IMR-90 (cell line): Measurements from ENCODE around the gene SYMPK. TPM values are rescaled to one million over a fixed set of nuclear protein-coding genes. Genes with fewer than 3 reads are reported as not detected.

ENCODE experiments used
- ATAC-seq: fragments of 200-7000 bp; cut with Tn5 transposase; 2 replicates; pipeline ENCODE4 v1.9.1; 2020; ENCODE audit warnings: low read depth, mild to moderate bottlenecking, moderate library complexity
- BruUV-seq: library from RNA; stranded (reverse); fragments of 400-500 nt; replicated peaks from 2 replicates; lab custom pipeline; 2021; lab: Mats Ljungman, UMichigan
- CTCF ChIA-PET: fragments of 300-600 bp; formaldehyde crosslinking; extraction: SDS; loops from one replicate; lab custom pipeline; 2021; ENCODE audit warnings: antibody characterized with exemption; lab: Yijun Ruan, JAX
- POLR2A ChIA-PET: fragments of 300-600 bp; sonication (Branson Sonifier 250); formaldehyde crosslinking; loops from one replicate; lab custom pipeline; 2022; ENCODE audit warnings: antibody characterized with exemption; ENCODE audit not compliant: unreplicated experiment; lab: Charles Lee
- DNase-seq: peaks from one replicate; pipeline ENCODE4 v3.0.0; 2013
- H2AFZ ChIP-seq: replicated peaks from 2 replicates; pipeline ENCODE3; 2013; ENCODE audit warnings: low read length, mild to moderate bottlenecking; ENCODE audit not compliant: poor library complexity
- H2AK5ac ChIP-seq: 2 replicates; pipeline ENCODE4 v1.6.1; 2013; ENCODE audit warnings: low read depth, low read length, inconsistent platforms
- H2AK9ac ChIP-seq: replicated peaks from 2 replicates; pipeline ENCODE3; 2013; ENCODE audit warnings: mild to moderate bottlenecking, low read depth, low read length, moderate library complexity; ENCODE audit not compliant: poor library complexity
- H2BK120ac ChIP-seq: 2 replicates; pipeline ENCODE4 v1.6.1; 2013; ENCODE audit warnings: low read depth, low read length, inconsistent platforms
- H2BK15ac ChIP-seq: 3 replicates; pipeline ENCODE4 v1.6.1; 2013; ENCODE audit warnings: low read depth, low read length, inconsistent platforms
- H2BK20ac ChIP-seq: 2 replicates; pipeline ENCODE4 v1.6.1; 2013; ENCODE audit warnings: low read depth, mild to moderate bottlenecking, inconsistent platforms, low read length, moderate library complexity
- H2BK5ac ChIP-seq: 2 replicates; pipeline ENCODE4 v1.6.1; 2013; ENCODE audit warnings: mild to moderate bottlenecking, low read depth, low read length, inconsistent platforms; ENCODE audit not compliant: poor library complexity, severe bottlenecking
- H3K14ac ChIP-seq: replicated peaks from 2 replicates; pipeline ENCODE4 v1.6.1; 2013; ENCODE audit warnings: low read depth, low read length, inconsistent platforms
- H3K18ac ChIP-seq: 2 replicates; pipeline ENCODE4 v1.6.1; 2013; ENCODE audit warnings: low read depth, low read length, control low read depth
- H3K23ac ChIP-seq: 2 replicates; pipeline ENCODE4 v1.6.1; 2013; ENCODE audit warnings: low read depth, low read length, inconsistent platforms
- H3K27ac ChIP-seq: 2 replicates; pipeline ENCODE4 v1.5.1; 2013; ENCODE audit warnings: mild to moderate bottlenecking, control low read depth, low read length; ENCODE audit not compliant: insufficient read depth
- H3K27me3 ChIP-seq: 2 replicates; pipeline ENCODE4 v1.6.1; 2013; ENCODE audit warnings: low read length; ENCODE audit not compliant: control insufficient read depth, insufficient read depth
- H3K36me3 ChIP-seq: 2 replicates; pipeline ENCODE4 v1.6.1; 2013; ENCODE audit warnings: low read length, mixed read lengths; ENCODE audit not compliant: control insufficient read depth, insufficient read depth
- H3K4ac ChIP-seq: 2 replicates; pipeline ENCODE4 v1.6.1; 2013; ENCODE audit warnings: low read depth, low read length, inconsistent platforms
- H3K4me1 ChIP-seq: 2 replicates; pipeline ENCODE4 v1.6.1; 2013; ENCODE audit warnings: low read length, mixed read lengths; ENCODE audit not compliant: control insufficient read depth, insufficient read depth
- H3K4me2 ChIP-seq: 2 replicates; pipeline ENCODE4 v1.6.1; 2013; ENCODE audit warnings: low read depth, mild to moderate bottlenecking, control low read depth, low read length, moderate library complexity
- H3K4me3 ChIP-seq: 2 replicates; pipeline ENCODE4 v1.5.1; 2013; ENCODE audit warnings: low read depth, mild to moderate bottlenecking, control low read depth, low read length, moderate library complexity; ENCODE audit not compliant: insufficient read depth
- H3K56ac ChIP-seq: 2 replicates; pipeline ENCODE4 v1.6.1; 2013; ENCODE audit warnings: low read length, inconsistent platforms; ENCODE audit not compliant: insufficient read depth; ENCODE audit errors: extremely low read depth
- H3K79me1 ChIP-seq, 2 experiments: 2 replicates each; pipeline ENCODE4 v1.6.1; 2013; ENCODE audit warnings: low read length in 2 of 2, inconsistent platforms in 1 of 2, low read depth in 1 of 2
- H3K9ac ChIP-seq: 2 replicates; pipeline ENCODE4 v1.6.1; 2013; ENCODE audit warnings: low read depth, low read length, control low read depth
- H3K9me1 ChIP-seq: 2 replicates; pipeline ENCODE4 v1.6.1; 2013; ENCODE audit warnings: low read length, inconsistent platforms; ENCODE audit not compliant: insufficient read depth
- H3K9me3 ChIP-seq: 2 replicates; pipeline ENCODE4 v1.6.1; 2013; ENCODE audit warnings: low read length; ENCODE audit not compliant: control insufficient read depth, insufficient read depth
- H4K20me1 ChIP-seq: 2 replicates; pipeline ENCODE4 v1.6.1; 2013; ENCODE audit warnings: low read length, inconsistent platforms; ENCODE audit not compliant: insufficient read depth
- H4K5ac ChIP-seq: 2 replicates; pipeline ENCODE4 v1.6.1; 2013; ENCODE audit warnings: mild to moderate bottlenecking, low read depth, low read length, control low read depth
- H4K8ac ChIP-seq, 2 experiments: 2 replicates each; pipeline ENCODE4 v1.6.1; 2013; ENCODE audit warnings: low read depth in 2 of 2, low read length in 2 of 2, control low read depth in 1 of 2, inconsistent platforms in 1 of 2
- H4K91ac ChIP-seq: 2 replicates; pipeline ENCODE4 v1.6.1; 2013; ENCODE audit warnings: low read depth, low read length, inconsistent platforms; ENCODE audit not compliant: insufficient read depth
- BHLHE40 ChIP-seq: fragments of 150-350 bp; IDR thresholded peaks from 2 replicates; pipeline ENCODE4 v1.6.1; 2016; ENCODE audit warnings: mild to moderate bottlenecking, low read depth, low read length
- CEBPB ChIP-seq: IDR thresholded peaks from 2 replicates; pipeline ENCODE4 v1.6.1; 2012; ENCODE audit warnings: low read depth, low read length, improper control_type of control experiment
- CHD1 ChIP-seq: IDR thresholded peaks from 2 replicates; pipeline ENCODE4 v1.6.1; 2012; ENCODE audit warnings: low read depth, low read length, improper control_type of control experiment
- MXI1 ChIP-seq: IDR thresholded peaks from 2 replicates; pipeline ENCODE4 v1.6.1; 2012; ENCODE audit warnings: low read depth, mild to moderate bottlenecking, low read length, moderate library complexity, borderline replicate concordance
- RAD21 ChIP-seq: IDR thresholded peaks from 2 replicates; pipeline ENCODE4 v1.6.1; 2012; ENCODE audit warnings: low read length, improper control_type of control experiment
- RFX5 ChIP-seq: IDR thresholded peaks from 2 replicates; pipeline ENCODE4 v1.8.0; 2012; ENCODE audit warnings: low read depth, mild to moderate bottlenecking, low read length, moderate library complexity
- SMC3 ChIP-seq: fragments of 150-350 bp; IDR thresholded peaks from 2 replicates; pipeline ENCODE4 v1.6.1; 2016; ENCODE audit warnings: low read depth, mild to moderate bottlenecking, antibody characterized with exemption, low read length, moderate library complexity
- WGBS, 2 experiments: methylation state at CpG; one replicate each; pipeline versions ENCODE4 v1.1.5 to v1.1.7; 2013; ENCODE audit warnings: missing lambda C conversion rate in 2 of 2; ENCODE audit not compliant: insufficient read length in 1 of 2; ENCODE audit errors: extremely low coverage in 2 of 2; 5-methylcytosine and 5-hydroxymethylcytosine counted together
- dilution Hi-C: fragments of 300-500 bp; cut with HindIII; formaldehyde crosslinking; loops from one replicate; pipeline ENCODE4 v1.14.3; 2018; ENCODE audit warnings: low sequenced_read_pairs; ENCODE audit not compliant: unreplicated experiment
- in situ Hi-C: fragments of 300-500 bp; cut with MboI; formaldehyde crosslinking; loops from 3 replicates; pipeline ENCODE4 v1.14.3; 2019; ENCODE audit warnings: low sequenced_read_pairs, inconsistent platforms, mixed read lengths
- intact Hi-C: fragments of 100-400 bp; cut with micrococcal nuclease; formaldehyde crosslinking; loops from 2 replicates; pipeline ENCODE4 v1.10.0; 2022
- polyA plus RNA-seq, 3 experiments: library from polyadenylated mRNA; depleted of rRNA; stranded (reverse); fragments of >200 nt; gene quantifications; 2 replicates each; pipeline ENCODE4 v1.2.3, GENCODE V29; 2012; ENCODE audit warnings: low replicate concordance in 1 of 3
- total RNA-seq: library from RNA; depleted of rRNA; stranded (reverse); fragments of >200 nt; gene quantifications from 2 replicates; pipeline ENCODE4 v1.2.3, GENCODE V29; 2012
- TF ChIP-seq, protein P1 (sequence below): fragments of 150-350 bp; IDR thresholded peaks from 2 replicates; pipeline ENCODE4 v1.6.1; 2017; ENCODE audit warnings: mild to moderate bottlenecking, antibody characterized with exemption, low read length, low read depth
- TF ChIP-seq, protein P2 (sequence below): fragments of 150-350 bp; IDR thresholded peaks from 2 replicates; pipeline ENCODE4 v1.6.1; 2016; ENCODE audit warnings: low read depth, mild to moderate bottlenecking, low read length, moderate library complexity, borderline replicate concordance
- TF ChIP-seq, protein P3 (sequence below): conservative IDR thresholded peaks from 2 replicates; pipeline ENCODE4 v1.5.1; 2012; ENCODE audit warnings: mild to moderate bottlenecking, low read depth, low read length, improper control_type of control experiment

SYMPK gene
- total and polyA plus RNA-seq, 2 of the 4 experiments (the other 2 are of a cell fraction) = 35.3 to 71.5 TPM

GRCh38 chr19:45890877-45891276 lies 27.9 kb upstream of the SYMPK start:
- H3K9ac ChIP-seq = no peak overlapping the region
- H4K91ac ChIP-seq = no peak overlapping the region
- no peak overlapping the region for H2AK9ac ChIP-seq
- peaks cover 11% of the 10 kb centered on the region; the same call in 1 of the 2 replicates for H3K36me3 ChIP-seq
- BruUV-seq = no TSS peak
- no peak for TF ChIP-seq RFX5
- no peak for TF ChIP-seq CHD1
- TF ChIP-seq SMC3 = no peak
- no peak for TF ChIP-seq BHLHE40
- TF ChIP-seq, protein P1, sequence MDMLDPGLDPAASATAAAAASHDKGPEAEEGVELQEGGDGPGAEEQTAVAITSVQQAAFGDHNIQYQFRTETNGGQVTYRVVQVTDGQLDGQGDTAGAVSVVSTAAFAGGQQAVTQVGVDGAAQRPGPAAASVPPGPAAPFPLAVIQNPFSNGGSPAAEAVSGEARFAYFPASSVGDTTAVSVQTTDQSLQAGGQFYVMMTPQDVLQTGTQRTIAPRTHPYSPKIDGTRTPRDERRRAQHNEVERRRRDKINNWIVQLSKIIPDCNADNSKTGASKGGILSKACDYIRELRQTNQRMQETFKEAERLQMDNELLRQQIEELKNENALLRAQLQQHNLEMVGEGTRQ = no peak
- TF ChIP-seq, protein P2, sequence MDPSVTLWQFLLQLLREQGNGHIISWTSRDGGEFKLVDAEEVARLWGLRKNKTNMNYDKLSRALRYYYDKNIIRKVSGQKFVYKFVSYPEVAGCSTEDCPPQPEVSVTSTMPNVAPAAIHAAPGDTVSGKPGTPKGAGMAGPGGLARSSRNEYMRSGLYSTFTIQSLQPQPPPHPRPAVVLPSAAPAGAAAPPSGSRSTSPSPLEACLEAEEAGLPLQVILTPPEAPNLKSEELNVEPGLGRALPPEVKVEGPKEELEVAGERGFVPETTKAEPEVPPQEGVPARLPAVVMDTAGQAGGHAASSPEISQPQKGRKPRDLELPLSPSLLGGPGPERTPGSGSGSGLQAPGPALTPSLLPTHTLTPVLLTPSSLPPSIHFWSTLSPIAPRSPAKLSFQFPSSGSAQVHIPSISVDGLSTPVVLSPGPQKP = no peak
- no peak for TF ChIP-seq RAD21
- TF ChIP-seq MXI1 = no peak
- no peak for TF ChIP-seq CEBPB
- TF ChIP-seq, protein P3, sequence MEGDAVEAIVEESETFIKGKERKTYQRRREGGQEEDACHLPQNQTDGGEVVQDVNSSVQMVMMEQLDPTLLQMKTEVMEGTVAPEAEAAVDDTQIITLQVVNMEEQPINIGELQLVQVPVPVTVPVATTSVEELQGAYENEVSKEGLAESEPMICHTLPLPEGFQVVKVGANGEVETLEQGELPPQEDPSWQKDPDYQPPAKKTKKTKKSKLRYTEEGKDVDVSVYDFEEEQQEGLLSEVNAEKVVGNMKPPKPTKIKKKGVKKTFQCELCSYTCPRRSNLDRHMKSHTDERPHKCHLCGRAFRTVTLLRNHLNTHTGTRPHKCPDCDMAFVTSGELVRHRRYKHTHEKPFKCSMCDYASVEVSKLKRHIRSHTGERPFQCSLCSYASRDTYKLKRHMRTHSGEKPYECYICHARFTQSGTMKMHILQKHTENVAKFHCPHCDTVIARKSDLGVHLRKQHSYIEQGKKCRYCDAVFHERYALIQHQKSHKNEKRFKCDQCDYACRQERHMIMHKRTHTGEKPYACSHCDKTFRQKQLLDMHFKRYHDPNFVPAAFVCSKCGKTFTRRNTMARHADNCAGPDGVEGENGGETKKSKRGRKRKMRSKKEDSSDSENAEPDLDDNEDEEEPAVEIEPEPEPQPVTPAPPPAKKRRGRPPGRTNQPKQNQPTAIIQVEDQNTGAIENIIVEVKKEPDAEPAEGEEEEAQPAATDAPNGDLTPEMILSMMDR = no peak
- WGBS, 2 experiments = 40% methylated on average over 2 of the region's 17 CpGs; no CpG with 5 or more reads in 1 of the 2 experiments
- H4K20me1 ChIP-seq = no peaks in the 10 kb centered on the region
- H3K27me3 ChIP-seq = no peaks in the 10 kb centered on the region
- H2BK5ac ChIP-seq = no peak overlapping the region
- H3K4me3 ChIP-seq = no peak overlapping the region
- H4K5ac ChIP-seq = no peak overlapping the region
- no peak overlapping the region for H3K4ac ChIP-seq
- ATAC-seq = no peak
- H2BK15ac ChIP-seq = no peak overlapping the region
- ChIA-PET POLR2A (no interaction called here), CTCF (no interaction called here)
- H2AK5ac ChIP-seq = no peak overlapping the region
- dilution Hi-C loops (no loop called here), intact Hi-C loops (no loop called here), in situ Hi-C loops (no loop called here)
- no peak overlapping the region for H2BK120ac ChIP-seq
- no peaks in the 10 kb centered on the region for H3K9me3 ChIP-seq
- H3K23ac ChIP-seq = no peak overlapping the region
- H2BK20ac ChIP-seq = no peak overlapping the region
- no peak overlapping the region for H4K8ac ChIP-seq
- H3K4me2 ChIP-seq = no peak overlapping the region
- no peak overlapping the region for H3K56ac ChIP-seq
- H3K14ac ChIP-seq = no peak overlapping the region
- peaks cover 6% of the 10 kb centered on the region; the same call in 1 of the 2 replicates for H3K9me1 ChIP-seq
- H3K18ac ChIP-seq = no peak overlapping the region
- H2AFZ ChIP-seq = no peak overlapping the region
- 0 out of 2 replicates have a peak, but pooled peaks cover 3% of the 10 kb centered on the region for H3K4me1 ChIP-seq
- peaks cover 0 to 7% of the 10 kb centered on the region in 2 experiments; a peak in 2 of 4 replicates for H3K79me1 ChIP-seq
- DNase-seq = no peak
- no peak overlapping the region for H3K27ac ChIP-seq
